ENCODE results near the gene PIK3R3. TPM values are rescaled to one million over a fixed set of nuclear protein-coding genes. Genes with fewer than 3 reads are reported as not detected.

PIK3R3 gene
- total and polyA plus RNA-seq, 3 donors from 2014 or later: 40.8 to 56.8 (median 46.1) TPM

- 93 to 94% methylated on average over 5 of the region's 5 CpGs for WGBS, 2 donors
- intact Hi-C loops (cut with DNase I; ENCODE audit: low total_unique reads): no loop called here
- no peaks in the 10 kb centered on the region for H3K36me3 ChIP-seq (ENCODE audit: low read depth, missing control alignments)
- no peaks in the 10 kb centered on the region for H3K27me3 ChIP-seq
- no peaks in the 10 kb centered on the region for H3K4me1 ChIP-seq
- H3K4me3 ChIP-seq: no peak overlapping the region
- TF ChIP-seq POLR2A (IDR thresholded peaks at IDR 0.05): no peak
- TF ChIP-seq, protein P1, sequence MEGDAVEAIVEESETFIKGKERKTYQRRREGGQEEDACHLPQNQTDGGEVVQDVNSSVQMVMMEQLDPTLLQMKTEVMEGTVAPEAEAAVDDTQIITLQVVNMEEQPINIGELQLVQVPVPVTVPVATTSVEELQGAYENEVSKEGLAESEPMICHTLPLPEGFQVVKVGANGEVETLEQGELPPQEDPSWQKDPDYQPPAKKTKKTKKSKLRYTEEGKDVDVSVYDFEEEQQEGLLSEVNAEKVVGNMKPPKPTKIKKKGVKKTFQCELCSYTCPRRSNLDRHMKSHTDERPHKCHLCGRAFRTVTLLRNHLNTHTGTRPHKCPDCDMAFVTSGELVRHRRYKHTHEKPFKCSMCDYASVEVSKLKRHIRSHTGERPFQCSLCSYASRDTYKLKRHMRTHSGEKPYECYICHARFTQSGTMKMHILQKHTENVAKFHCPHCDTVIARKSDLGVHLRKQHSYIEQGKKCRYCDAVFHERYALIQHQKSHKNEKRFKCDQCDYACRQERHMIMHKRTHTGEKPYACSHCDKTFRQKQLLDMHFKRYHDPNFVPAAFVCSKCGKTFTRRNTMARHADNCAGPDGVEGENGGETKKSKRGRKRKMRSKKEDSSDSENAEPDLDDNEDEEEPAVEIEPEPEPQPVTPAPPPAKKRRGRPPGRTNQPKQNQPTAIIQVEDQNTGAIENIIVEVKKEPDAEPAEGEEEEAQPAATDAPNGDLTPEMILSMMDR (IDR thresholded peaks at IDR 0.05): no peak
- DNase-seq: no peak
- H3K9me3 ChIP-seq: no peaks in the 10 kb centered on the region
- no peak overlapping the region for H3K27ac ChIP-seq
Observed at GRCh38 chr1:46086576-46086975, 45.9 kb downstream of the PIK3R3 start.

DNA sequence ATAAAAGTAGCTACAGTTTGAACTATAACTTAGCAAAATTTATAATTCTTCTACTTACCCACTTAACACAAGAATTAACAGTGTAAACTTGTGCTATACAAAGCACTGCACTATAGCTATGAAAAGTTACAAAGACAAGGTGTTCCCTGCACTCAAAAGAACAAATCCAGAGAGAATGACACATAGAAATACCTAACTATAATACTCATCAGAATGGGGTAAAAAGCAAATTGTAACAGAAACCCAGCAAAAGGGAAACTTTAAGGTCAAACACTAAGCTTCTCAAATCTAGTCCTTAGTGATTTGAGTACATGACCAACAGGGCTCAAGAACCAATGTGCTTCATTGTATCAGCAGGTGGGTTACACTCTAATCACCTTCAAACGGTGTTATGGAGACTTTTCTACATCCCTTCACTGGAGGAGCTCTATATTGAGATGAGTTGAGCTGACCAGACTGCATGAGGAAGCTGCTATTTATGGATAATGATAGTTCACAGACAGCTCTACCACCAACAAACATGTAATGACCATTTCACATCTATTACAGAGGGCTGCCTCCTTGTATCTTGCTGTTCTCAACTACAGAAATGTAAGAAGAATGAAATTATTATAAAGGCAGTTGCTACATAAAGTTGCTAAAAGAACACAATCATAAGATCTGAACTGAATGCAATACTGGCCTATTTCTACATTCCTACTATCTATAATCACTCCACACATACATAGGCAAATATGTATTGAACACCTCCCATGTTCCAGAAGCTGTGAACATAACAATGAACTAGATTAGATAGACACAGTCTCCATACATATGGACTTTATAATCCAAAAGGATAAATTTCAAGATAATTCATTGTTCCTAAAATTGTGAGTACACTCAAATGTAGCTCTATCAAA, 47.6 kb downstream of the PIK3R3 start:
- DNase-seq: no peak
- intact Hi-C loops (cut with DNase I; ENCODE audit: low total_unique reads): no loop called here
- Histone ChIP-seq H3K4me1 (no peaks in the 10 kb centered on the region), H3K27me3 (no peaks in the 10 kb centered on the region), H3K27ac (no peak overlapping the region), H3K4me3 (no peak overlapping the region), H3K9me3 (no peaks in the 10 kb centered on the region), H3K36me3 (ENCODE audit: low read depth, missing control alignments) (no peaks in the 10 kb centered on the region)
- TF ChIP-seq POLR2A (IDR thresholded peaks at IDR 0.05): no peak
- TF ChIP-seq, protein P1 (IDR thresholded peaks at IDR 0.05): no peak
- WGBS, 2 donors: 57 to 60% methylated on average over 1 of the region's 1 CpG

DNA sequence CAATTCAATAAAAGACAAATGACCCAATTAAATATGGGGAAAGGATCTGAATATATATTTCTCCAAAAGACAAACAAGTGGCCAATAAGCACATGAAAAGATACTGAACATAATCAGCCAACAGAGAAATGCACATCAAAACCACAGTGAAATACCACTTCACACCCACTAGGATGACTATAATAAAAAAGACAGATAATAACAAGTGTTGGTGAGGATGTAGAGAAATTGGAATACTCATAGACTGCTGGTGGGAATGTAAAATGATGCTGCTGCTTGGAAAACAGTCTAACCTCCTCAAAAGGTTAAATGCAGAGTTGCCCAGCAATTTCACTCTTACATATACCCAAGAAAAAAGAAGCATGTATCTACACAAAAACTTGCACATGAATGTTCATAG, 48.9 kb downstream of the PIK3R3 start:
- no peak for TF ChIP-seq POLR2A (IDR thresholded peaks at IDR 0.05)
- TF ChIP-seq, protein P1 (IDR thresholded peaks at IDR 0.05): no peak
- H3K4me3 ChIP-seq: no peak overlapping the region
- H3K9me3 ChIP-seq: no peaks in the 10 kb centered on the region
- no peaks in the 10 kb centered on the region for H3K36me3 ChIP-seq (ENCODE audit: low read depth, missing control alignments)
- DNase-seq: no peak
- H3K4me1 ChIP-seq: no peaks in the 10 kb centered on the region
- H3K27me3 ChIP-seq: no peaks in the 10 kb centered on the region
- H3K27ac ChIP-seq: no peak overlapping the region
- intact Hi-C loops (cut with DNase I; ENCODE audit: low total_unique reads): no loop called here

GRCh38 chr1:46081619-46082018, 50.8 kb downstream of the PIK3R3 start:
- 71 to 85% methylated on average over 1 of the region's 1 CpG for WGBS, 2 donors
- no peak for TF ChIP-seq POLR2A (IDR thresholded peaks at IDR 0.05)
- intact Hi-C loops (cut with DNase I; ENCODE audit: low total_unique reads): no loop called here

GRCh38 chr1:46081206-46081605, 51.2 kb downstream of the PIK3R3 start:
- Histone ChIP-seq H3K4me3 (no peak overlapping the region), H3K4me1 (no peaks in the 10 kb centered on the region), H3K36me3 (ENCODE audit: low read depth, missing control alignments) (no peaks in the 10 kb centered on the region), H3K27ac (no peak overlapping the region), H3K9me3 (no peaks in the 10 kb centered on the region), H3K27me3 (no peaks in the 10 kb centered on the region)
- no peak for DNase-seq
- WGBS, 2 donors: 86 to 91% methylated on average over 7 of the region's 7 CpGs
- intact Hi-C loops (cut with DNase I; ENCODE audit: low total_unique reads): no loop called here
- TF ChIP-seq, protein P1 (IDR thresholded peaks at IDR 0.05): no peak
- TF ChIP-seq POLR2A (IDR thresholded peaks at IDR 0.05): no peak

More at GRCh38 chr1:46081619-46082018, 50.8 kb downstream of the PIK3R3 start:
- no peak overlapping the region for H3K4me3 ChIP-seq
- H3K36me3 ChIP-seq (ENCODE audit: low read depth, missing control alignments): no peaks in the 10 kb centered on the region
- no peak for DNase-seq
- H3K27me3 ChIP-seq: no peaks in the 10 kb centered on the region
- H3K4me1 ChIP-seq: no peaks in the 10 kb centered on the region
- H3K9me3 ChIP-seq: no peaks in the 10 kb centered on the region
- H3K27ac ChIP-seq: no peak overlapping the region
